Measurements from ENCODE around the gene DNAH14. TPM values are rescaled to one million over a fixed set of nuclear protein-coding genes. Genes with fewer than 3 reads are reported as not detected.

The DNAH14 gene
- total RNA-seq, 1 experiment from 2014 or later, result 39.7 TPM

DNA sequence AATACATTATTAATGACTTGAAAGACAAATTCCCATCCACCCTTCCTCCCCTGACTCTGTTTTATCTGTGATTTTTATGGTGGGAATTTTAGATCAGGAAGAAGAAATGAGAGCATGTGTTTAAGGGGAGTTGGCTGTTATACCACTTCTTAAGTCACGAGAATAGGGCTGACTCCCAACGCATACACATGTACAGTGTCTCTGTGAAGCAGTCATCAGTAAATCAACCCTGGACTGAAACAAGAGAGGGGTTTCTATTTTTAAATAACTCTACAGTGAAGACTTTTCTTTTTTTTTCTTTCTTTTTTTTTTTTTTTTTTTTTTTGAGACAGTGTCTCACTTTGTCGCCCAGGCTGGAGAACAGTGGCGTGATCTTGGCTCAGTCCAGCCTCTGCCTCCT is 392.3 kb downstream of the DNAH14 start:
- Histone ChIP-seq H3K18ac (ENCODE audit: insufficient read length, low read depth, low read length) (no peak overlapping the region), H3K79me1 (ENCODE audit: insufficient read depth, low read depth, low read length, poor library complexity, severe bottlenecking) (no peaks in the 10 kb centered on the region)

More for the DNA sequence above, 392.3 kb downstream of the DNAH14 start:
- no peak overlapping the region for H2AFZ ChIP-seq (ENCODE audit: low read length)
- H4K91ac ChIP-seq (ENCODE audit: insufficient read length, low read depth, low read length), result no peak overlapping the region
- H3K14ac ChIP-seq (ENCODE audit: insufficient read depth, low read length), result no peak overlapping the region
- H3K23me2 ChIP-seq (ENCODE audit: insufficient read length, low read depth, low read length, poor library complexity, severe bottlenecking), result no peaks in the 10 kb centered on the region
- no peak for DNase-seq
- WGBS (ENCODE audit: extremely low coverage, insufficient read length, low lambda C conversion rate), result no CpG with 5 or more reads among the region's 4 CpGs
- no peak overlapping the region for H3K56ac ChIP-seq (ENCODE audit: insufficient read length, low read depth, low read length)
- H4K5ac ChIP-seq (ENCODE audit: insufficient read length, low read depth, low read length), result no peak overlapping the region
- H3K9ac ChIP-seq (ENCODE audit: extremely low read depth, insufficient read length, low read length), result no peak overlapping the region
- TF ChIP-seq, protein P1, sequence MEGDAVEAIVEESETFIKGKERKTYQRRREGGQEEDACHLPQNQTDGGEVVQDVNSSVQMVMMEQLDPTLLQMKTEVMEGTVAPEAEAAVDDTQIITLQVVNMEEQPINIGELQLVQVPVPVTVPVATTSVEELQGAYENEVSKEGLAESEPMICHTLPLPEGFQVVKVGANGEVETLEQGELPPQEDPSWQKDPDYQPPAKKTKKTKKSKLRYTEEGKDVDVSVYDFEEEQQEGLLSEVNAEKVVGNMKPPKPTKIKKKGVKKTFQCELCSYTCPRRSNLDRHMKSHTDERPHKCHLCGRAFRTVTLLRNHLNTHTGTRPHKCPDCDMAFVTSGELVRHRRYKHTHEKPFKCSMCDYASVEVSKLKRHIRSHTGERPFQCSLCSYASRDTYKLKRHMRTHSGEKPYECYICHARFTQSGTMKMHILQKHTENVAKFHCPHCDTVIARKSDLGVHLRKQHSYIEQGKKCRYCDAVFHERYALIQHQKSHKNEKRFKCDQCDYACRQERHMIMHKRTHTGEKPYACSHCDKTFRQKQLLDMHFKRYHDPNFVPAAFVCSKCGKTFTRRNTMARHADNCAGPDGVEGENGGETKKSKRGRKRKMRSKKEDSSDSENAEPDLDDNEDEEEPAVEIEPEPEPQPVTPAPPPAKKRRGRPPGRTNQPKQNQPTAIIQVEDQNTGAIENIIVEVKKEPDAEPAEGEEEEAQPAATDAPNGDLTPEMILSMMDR (conservative IDR thresholded peaks at IDR 0.05), result no peak
- no peak overlapping the region for H3K27ac ChIP-seq (ENCODE audit: insufficient read length, low read depth, low read length)
- H3K4me1 Mint-ChIP-seq, result no peaks in the 10 kb centered on the region
- no peak overlapping the region for H2BK5ac ChIP-seq (ENCODE audit: insufficient read length, low read length)
- no peak overlapping the region for H4K8ac ChIP-seq (replicated peaks; ENCODE audit: insufficient read length, low read depth, low read length)
- no peaks in the 10 kb centered on the region for H3K27me3 Mint-ChIP-seq (ENCODE audit: low read depth)
- no peaks in the 10 kb centered on the region for H3K4me1 ChIP-seq (ENCODE audit: insufficient read depth, low read length)
- H2AK5ac ChIP-seq (ENCODE audit: insufficient read length, low read length), result no peak overlapping the region
- no peaks in the 10 kb centered on the region for H3K79me2 ChIP-seq (ENCODE audit: insufficient read depth, low read length)
- no peak overlapping the region for H3K23ac ChIP-seq (ENCODE audit: insufficient read length, low read depth, low read length)
- no peaks in the 10 kb centered on the region for H3K27me3 ChIP-seq (ENCODE audit: insufficient read depth, low read length)
- no peak overlapping the region for H3K4me2 ChIP-seq (ENCODE audit: insufficient read depth, insufficient read length, low read length)
- no peaks in the 10 kb centered on the region for H4K20me1 ChIP-seq (ENCODE audit: control insufficient read depth, insufficient read depth, insufficient read length)
- no peaks in the 10 kb centered on the region for H3K9me3 Mint-ChIP-seq
- H3K27ac Mint-ChIP-seq, result no peak overlapping the region
- no peak overlapping the region for H2BK120ac ChIP-seq (ENCODE audit: low read depth, low read length, poor library complexity, severe bottlenecking)
- H3K4me3 Mint-ChIP-seq, result no peak overlapping the region
- no peak overlapping the region for H3T11ph ChIP-seq (ENCODE audit: low read length)
- H2BK15ac ChIP-seq (ENCODE audit: low read depth, low read length), result no peak overlapping the region
- no peak overlapping the region for H3K4ac ChIP-seq (ENCODE audit: low read depth, low read length)
- no peak overlapping the region for H2BK12ac ChIP-seq (ENCODE audit: insufficient read length, low read depth, low read length)
- H2BK20ac ChIP-seq (ENCODE audit: low read depth, low read length, poor library complexity, severe bottlenecking), result no peak overlapping the region
- H3K9me3 ChIP-seq (ENCODE audit: control insufficient read depth, low read depth, low read length), result no peaks in the 10 kb centered on the region
- no peaks in the 10 kb centered on the region for H3K36me3 Mint-ChIP-seq (ENCODE audit: insufficient read depth in 1 of 3, low read depth in 3 of 3)
